Right lung (tissue), 10 donors: Measurements from ENCODE around the gene MAN2A2. TPM values are rescaled to one million over a fixed set of nuclear protein-coding genes. Genes with fewer than 3 reads are reported as not detected.

ENCODE experiments used
- DNase-seq, 2 donors: peaks; one replicate each; pipeline ENCODE4 v3.0.0-alpha.2; 2013
- long read RNA-seq, 8 donors: transcript quantifications; one replicate each; lab custom pipeline, GENCODE V29; 2026
- polyA plus RNA-seq, 5 donors: library from polyadenylated mRNA; unstranded; fragments of 120-200 nt; gene quantifications; one replicate each; pipeline versions ENCODE4 v1.2.1 to v1.2.3, GENCODE V29; 2013; ENCODE audit warnings: inconsistent platforms in 1 of 5, low replicate concordance in 1 of 5; ENCODE audit not compliant: insufficient read length in 5 of 5, insufficient read depth in 1 of 5

MAN2A2 gene
- polyA plus RNA-seq: 10 to 100 TPM; 41.5 to 71.5 (median 55.3) TPM
- long read RNA-seq, donor 1, full-length matches to known transcripts: 2 of 2 reads
- long read RNA-seq, donor 1, partial matches to known transcripts: 0 of 2 reads
- long read RNA-seq, donor 1, other reads (novel, unspliced or antisense): 0 of 2 reads
- long read RNA-seq, donor 2, full-length matches to known transcripts: 1 of 1 reads
- long read RNA-seq, donor 2, partial matches to known transcripts: 0 of 1 reads
- long read RNA-seq, donor 2, other reads (novel, unspliced or antisense): 0 of 1 reads
- long read RNA-seq, donor 3, partial matches to known transcripts: 0 of 1 reads
- long read RNA-seq, donor 3, other reads (novel, unspliced or antisense): 0 of 1 reads
- long read RNA-seq, donor 4, partial matches to known transcripts: 0 of 1 reads
- long read RNA-seq, donor 4, other reads (novel, unspliced or antisense): 0 of 1 reads
- long read RNA-seq, donor 5: 0 reads
- long read RNA-seq, donor 6, partial matches to known transcripts: 0 of 2 reads
- long read RNA-seq, donor 6, other reads (novel, unspliced or antisense): 0 of 2 reads
- long read RNA-seq, donor 7: 0 reads
- long read RNA-seq, donor 8: 0 reads

DNA sequence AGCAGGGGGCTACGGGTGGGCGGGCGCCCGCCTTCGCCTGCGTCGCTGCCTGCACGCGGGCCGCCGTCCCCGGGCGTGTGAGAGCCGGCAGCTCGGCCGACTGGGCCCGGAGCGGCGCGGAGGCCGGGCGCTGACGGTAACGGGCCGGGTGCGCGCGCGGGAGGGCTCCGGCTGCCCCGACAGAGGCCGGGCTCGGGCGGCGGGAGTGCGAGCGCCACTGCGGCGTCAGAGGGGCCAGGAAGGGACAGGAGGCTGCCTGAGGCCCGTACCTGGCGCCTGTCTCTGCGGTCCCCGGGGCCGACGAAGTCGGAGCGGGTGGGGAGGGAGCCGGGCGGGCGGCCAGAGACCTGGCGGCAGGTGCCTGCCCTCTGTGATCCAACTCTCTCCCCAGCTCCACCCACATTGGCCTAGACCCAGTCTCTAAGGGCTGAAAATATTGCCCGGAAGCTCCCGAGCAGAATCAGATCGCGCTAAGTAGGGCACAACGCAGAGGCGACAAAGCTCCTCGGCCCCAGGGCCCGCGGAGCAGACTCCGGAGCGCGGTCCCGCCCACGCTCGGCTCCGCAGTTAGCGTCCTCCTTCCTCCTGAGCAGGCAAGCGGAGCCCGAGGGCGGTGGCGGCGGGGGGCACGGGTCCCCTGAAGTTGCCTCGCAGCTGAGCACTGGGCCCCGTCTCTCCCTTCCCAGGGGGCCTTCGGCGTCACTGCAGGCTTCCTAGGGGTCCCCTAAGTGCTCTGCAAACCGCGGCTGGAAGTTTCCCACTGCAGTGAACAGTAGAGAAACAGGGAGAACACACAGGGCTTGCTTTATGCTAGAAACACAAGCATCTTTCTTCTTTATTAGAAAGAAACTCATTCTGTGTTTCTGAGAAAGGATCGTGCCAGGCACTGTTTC lies at the start of gene MAN2A2:
MAN2A2 (plus strand) TSS at position 463 of the 893 bp plus-strand sequence. CDS start 906 bp downstream, outside the sequence.
- DNase-seq: no peak

GRCh38 chr15:90855139-90855538 lies 48.0 kb upstream of the MAN2A2 start:
- no peak for DNase-seq

DNA sequence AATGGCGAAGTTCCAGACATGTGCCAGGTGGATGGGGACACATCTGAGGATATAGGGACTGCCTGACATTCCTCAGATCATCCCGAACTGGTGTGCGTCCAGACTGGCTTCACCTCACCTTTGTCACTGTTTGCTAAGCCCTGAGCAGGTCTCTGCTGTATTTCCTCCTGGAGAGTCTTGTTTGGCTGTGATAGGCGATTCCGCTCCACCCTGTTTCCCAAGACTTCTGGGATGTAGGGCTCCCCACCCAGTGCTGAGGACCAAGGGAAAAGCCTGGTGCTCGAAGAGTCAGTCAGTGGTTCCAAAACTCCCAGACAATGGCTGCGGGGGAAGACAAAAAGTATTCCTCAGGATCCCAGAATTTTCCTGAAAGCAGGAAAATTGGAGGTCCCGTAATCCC lies 45.8 kb upstream of the MAN2A2 start:
- DNase-seq: no peak

GRCh38 chr15:90857883-90858443 lies 45.1 kb upstream of the MAN2A2 start:
- DNase-seq: no peak

GRCh38 chr15:90859234-90860131 lies 43.6 kb upstream of the MAN2A2 start:
- DNase-seq: no peak

DNA sequence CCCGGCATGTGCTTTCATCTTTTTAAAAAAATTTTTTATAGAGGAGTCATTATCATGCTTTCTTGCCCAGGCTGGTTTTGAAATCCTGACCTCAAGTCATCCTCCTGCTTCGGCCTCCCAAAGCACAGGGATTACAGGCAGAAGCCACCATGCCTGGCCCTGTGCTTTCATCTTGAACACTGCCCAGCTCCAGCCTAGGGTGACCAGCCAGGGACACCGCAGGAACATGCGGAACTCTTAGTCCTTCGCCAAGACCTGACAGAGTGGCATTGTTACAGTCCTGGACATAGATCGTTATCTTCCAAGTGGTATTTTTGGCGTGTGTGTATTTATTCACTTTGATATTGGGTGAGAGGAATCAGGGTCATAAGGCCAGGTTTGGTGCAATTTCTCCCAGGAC lies 42.7 kb upstream of the MAN2A2 start:
- no peak for DNase-seq

DNA sequence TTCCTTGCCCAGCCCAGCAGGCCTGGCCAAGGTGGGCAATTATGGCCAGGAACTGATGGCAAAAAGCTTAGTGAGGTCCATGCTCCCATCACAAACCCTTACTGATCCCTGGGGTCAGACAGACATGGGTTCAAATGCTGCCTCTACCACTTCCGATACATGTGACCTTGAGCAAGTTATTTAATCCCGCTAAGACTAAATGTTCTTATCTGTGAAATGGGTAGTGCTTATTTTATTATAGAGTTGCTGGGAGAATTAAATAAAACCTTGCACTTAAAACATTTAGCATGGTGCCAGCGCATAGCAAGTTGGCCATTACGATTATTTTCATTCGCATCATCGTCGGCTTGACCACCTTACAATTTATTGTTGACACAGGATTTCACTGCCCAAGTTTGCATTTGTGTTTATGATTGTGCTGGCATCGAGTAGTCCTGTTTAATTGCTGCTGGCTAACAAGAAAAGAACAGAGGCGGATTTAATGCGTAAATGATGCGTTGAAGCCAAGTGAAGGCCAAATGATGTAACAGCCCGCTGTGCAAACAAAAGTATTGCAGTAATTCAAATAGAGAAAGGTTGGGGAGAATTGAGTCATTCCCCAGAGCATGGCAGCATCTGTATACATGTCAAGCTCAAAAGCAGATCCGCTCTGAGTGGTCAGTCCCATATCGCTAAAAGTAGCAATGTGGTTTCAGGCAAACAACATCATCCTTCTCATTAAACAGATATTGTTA lies 42.0 kb upstream of the MAN2A2 start:
- DNase-seq: no peak

GRCh38 chr15:90862487-90862886 lies 40.6 kb upstream of the MAN2A2 start:
- DNase-seq: no peak

DNA sequence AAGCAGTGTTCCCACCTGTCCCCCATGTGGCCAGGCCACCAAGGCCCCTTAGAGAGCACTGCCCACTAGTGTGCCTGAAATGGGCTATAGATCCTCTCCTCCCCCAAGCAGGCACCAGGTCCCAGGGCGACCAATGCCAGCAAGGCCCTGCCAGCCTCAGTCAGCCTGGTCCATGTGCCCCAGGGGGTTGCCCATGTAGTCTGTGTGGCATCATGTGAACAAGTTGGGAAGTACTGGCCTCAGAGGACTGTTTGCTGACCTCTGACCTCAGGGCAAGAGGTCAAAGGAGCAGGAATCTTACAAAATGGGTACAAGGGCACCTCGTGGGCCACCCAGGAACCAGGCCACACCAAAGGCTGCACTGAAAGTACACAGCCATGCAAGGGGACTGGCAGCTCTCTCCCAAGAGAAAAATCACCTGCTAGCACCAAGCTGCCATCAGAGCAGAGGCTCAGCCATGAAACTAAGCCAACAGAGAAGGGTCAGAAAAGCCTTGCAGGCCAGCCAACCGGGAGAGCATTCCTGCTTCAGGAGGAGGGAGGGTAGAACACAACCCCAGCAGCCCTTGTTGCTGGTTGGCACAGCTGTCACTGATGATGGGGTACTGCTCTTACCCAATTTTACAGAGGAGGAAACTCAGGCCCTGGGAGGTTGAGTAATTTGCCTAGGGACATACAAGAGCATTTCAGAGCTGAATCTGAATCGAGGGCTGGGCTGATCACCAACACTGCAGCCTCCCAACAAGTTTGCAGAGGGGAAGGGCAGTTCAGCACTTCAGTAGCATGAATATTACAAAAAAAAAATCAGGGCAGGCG lies 39.9 kb upstream of the MAN2A2 start:
- DNase-seq: no peak

GRCh38 chr15:90863987-90864386 lies 39.1 kb upstream of the MAN2A2 start:
- DNase-seq: no peak

- no peak for DNase-seq
Measured at GRCh38 chr15:90864507-90864906, 38.6 kb upstream of the MAN2A2 start.

- no peak for DNase-seq
Measured at GRCh38 chr15:90865702-90866101, 37.4 kb upstream of the MAN2A2 start.

GRCh38 chr15:90866161-90866715 lies 36.9 kb upstream of the MAN2A2 start:
- no peak for DNase-seq

GRCh38 chr15:90866800-90867199 lies 36.3 kb upstream of the MAN2A2 start:
- no peak for DNase-seq

DNA sequence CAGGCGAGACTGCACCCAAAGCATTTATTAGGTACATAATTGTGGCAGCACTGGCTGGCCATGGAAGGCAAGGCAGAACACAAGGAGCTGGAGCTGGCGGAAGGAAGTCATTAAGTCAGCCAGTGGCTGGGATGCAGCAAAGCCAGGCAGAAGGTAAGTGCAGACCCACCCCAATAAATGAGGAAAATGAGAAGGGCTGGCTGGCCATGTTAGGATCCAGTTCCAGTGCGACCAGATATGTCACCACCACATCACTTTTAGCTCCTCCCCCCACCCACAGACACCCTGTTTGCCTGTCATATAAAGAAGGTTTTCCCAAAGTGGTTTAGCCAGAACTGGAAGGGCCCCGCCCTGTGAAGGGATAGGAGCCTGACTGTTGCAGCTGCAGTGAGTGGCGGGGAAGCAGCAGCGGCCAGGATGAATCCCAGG lies 34.8 kb upstream of the MAN2A2 start, which contains the start of gene FURIN:
FURIN (plus strand) TSS at position 328 of the 429 bp plus-strand sequence. CDS start 7,153 bp downstream, outside the sequence.
- no peak for DNase-seq

DNA sequence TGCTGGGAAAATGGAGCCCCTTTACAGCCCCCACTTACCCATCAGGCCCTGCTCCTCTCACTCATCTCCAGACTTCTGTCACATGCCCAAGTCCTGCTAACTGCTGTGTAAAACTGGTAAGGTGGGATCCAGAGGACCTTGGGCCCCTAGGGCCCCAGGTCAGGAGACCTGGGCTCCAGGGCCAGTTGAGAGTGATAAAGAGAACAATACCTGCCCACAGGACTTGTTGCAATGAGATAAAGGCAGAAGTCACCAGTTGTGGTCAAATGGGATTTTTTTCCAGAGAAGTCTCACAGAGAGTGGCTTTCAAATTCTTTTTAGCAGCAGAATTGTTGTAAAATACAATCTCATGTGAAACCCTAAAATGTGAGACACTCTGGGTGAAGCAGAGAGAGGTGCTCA lies 34.0 kb upstream of the MAN2A2 start:
- no peak for DNase-seq

DNA sequence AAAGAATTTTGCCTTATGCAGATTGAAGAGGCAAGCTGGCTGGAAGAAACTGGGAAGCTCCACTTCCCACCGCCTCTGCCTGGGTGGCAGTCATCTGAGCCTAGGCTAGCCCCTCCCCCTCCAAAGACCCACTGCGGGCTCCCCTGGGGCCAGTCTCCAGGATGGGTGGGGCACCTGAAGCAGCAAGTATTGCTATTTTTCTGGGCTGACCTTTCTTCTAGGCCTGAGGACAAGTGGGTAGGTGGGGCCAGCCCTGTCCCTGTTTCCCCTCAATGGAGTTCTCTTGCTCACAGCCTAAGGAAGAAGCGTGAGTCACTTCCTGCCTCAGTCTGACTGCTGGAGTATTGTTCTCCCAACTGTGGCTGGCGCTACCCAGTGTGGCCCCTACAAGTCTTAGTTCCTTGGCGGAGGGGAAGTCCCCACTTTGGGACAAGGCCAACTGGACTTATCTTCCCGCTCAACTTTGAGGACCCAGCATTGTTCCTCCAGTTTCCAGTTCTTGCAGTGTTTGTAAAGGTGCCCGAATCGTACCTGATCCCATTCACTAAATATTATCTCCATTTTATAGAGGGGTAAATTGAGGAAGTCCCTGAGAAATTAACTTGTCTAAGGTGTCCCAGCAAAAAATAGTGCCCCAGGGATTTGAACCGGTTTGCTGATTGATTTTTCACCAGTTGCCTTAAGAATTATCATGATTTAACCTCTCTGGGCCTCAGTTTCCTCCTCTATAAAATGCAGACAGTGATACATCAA lies 33.3 kb upstream of the MAN2A2 start:
- no peak for DNase-seq
